BLaER1 treated with 17β-estradiol and CSF1 and Interleukin-3, amounts not matched to agents 10 nM and 100 nM (cell line): ENCODE results near the gene DEFB131B.
A peak's percentile ranks its signal among the peaks of the same experiment; 100 is the strongest.
"Not testable (repeated sequence)": the region's sequence is repeated elsewhere in the genome, so short reads cannot be mapped to it uniquely, and the experiment has no call there.

Source experiments
- H3K27ac ChIP-seq, 11 experiments: shearing (Covaris generic); formaldehyde crosslinking; 2 replicates each; pipeline ENCODE4 v1.8.1; 2022
- H3K27me3 ChIP-seq, 11 experiments: shearing (Covaris generic); formaldehyde crosslinking; 2 replicates each; pipeline ENCODE4 v1.8.1; 2022
- H3K36me3 ChIP-seq, 11 experiments: shearing (Covaris generic); formaldehyde crosslinking; 2 replicates each; pipeline ENCODE4 v1.8.1; 2022
- H3K4me1 ChIP-seq, 10 experiments: shearing (Covaris generic); formaldehyde crosslinking; 2 replicates each; pipeline ENCODE4 v1.8.1; 2022
- H3K4me2 ChIP-seq, 11 experiments: shearing (Covaris generic); formaldehyde crosslinking; 2 replicates each; pipeline ENCODE4 v1.8.1; 2022
- H3K4me3 ChIP-seq, 10 experiments: shearing (Covaris generic); formaldehyde crosslinking; 2 replicates each; pipeline ENCODE4 v1.8.1; 2022
- H3K9ac ChIP-seq, 11 experiments: shearing (Covaris generic); formaldehyde crosslinking; 2 replicates each; pipeline ENCODE4 v1.8.1; 2022
- H3K9me3 ChIP-seq, 11 experiments: shearing (Covaris generic); formaldehyde crosslinking; replicated peaks in 1 of 11; 2 replicates each; pipeline ENCODE4 v1.8.1; 2022
- H4K20me1 ChIP-seq, 11 experiments: shearing (Covaris generic); formaldehyde crosslinking; 2 replicates each; pipeline ENCODE4 v1.8.1; 2022
- Cebpa-rat ChIP-seq, 11 experiments: shearing (Covaris generic); IDR thresholded peaks; 2 replicates each; pipeline ENCODE4 v1.8.1; 2022

DEFB131B gene

GRCh38 chr11:71870661-71871060 is 7.6 kb upstream of the DEFB131B start:
- not testable (repeated sequence) for H3K36me3 ChIP-seq, H4K20me1 ChIP-seq, H3K4me1 ChIP-seq, H3K4me3 ChIP-seq, H3K9me3 ChIP-seq, H3K27ac ChIP-seq, H3K27me3 ChIP-seq, H3K9ac ChIP-seq
- peak overlapping the region in 2 of 11 experiments; percentile 26 to 30; a peak in 1 of 22 replicates for H3K4me2 ChIP-seq

GRCh38 chr11:71876262-71876661 is 2.0 kb upstream of the DEFB131B start:
- H3K27me3 ChIP-seq, H3K4me3 ChIP-seq, H4K20me1 ChIP-seq, H3K9me3 ChIP-seq, H3K9ac ChIP-seq, H3K4me1 ChIP-seq, H3K27ac ChIP-seq, H3K4me2 ChIP-seq: not testable (repeated sequence)
- H3K36me3 ChIP-seq: peaks cover 0 to 10% (median 0%) of the 10 kb centered on the region in 11 experiments; a peak in 2 of 22 replicates

GRCh38 chr11:71885806-71886205 is 7.6 kb downstream of the DEFB131B start:
- H3K27me3 ChIP-seq: not testable (repeated sequence)

GRCh38 chr11:71888335-71889010 is 10.2 kb downstream of the DEFB131B start:
- not testable (repeated sequence) for H3K36me3 ChIP-seq, H3K9ac ChIP-seq, H3K27ac ChIP-seq, H3K4me1 ChIP-seq, H3K4me3 ChIP-seq, H3K27me3 ChIP-seq, H4K20me1 ChIP-seq, H3K4me2 ChIP-seq
- H3K9me3 ChIP-seq: peaks cover 10 to 22% (median 20%) of the 10 kb centered on the region in 11 experiments; a peak in 17 of 22 replicates

More at GRCh38 chr11:71885806-71886205, 7.6 kb downstream of the DEFB131B start:
- H3K4me3 ChIP-seq, H3K9me3 ChIP-seq, H3K4me2 ChIP-seq, H3K27ac ChIP-seq, H3K4me1 ChIP-seq, H4K20me1 ChIP-seq, H3K36me3 ChIP-seq, H3K9ac ChIP-seq: not testable (repeated sequence)

GRCh38 chr11:71889181-71889872 is 11.1 kb downstream of the DEFB131B start:
- H3K4me2 ChIP-seq, H4K20me1 ChIP-seq, H3K36me3 ChIP-seq, H3K27ac ChIP-seq, H3K4me1 ChIP-seq, H3K9ac ChIP-seq, H3K27me3 ChIP-seq, H3K4me3 ChIP-seq: not testable (repeated sequence)
- peaks cover 10 to 22% (median 20%) of the 10 kb centered on the region in 11 experiments; a peak in 17 of 22 replicates for H3K9me3 ChIP-seq

- no peaks in the 10 kb centered on the region for H3K4me1 ChIP-seq
- no peak overlapping the region for H3K4me2 ChIP-seq
- peaks cover 0 to 13% (median 0%) of the 10 kb centered on the region in 11 experiments; a peak in 4 of 22 replicates for H3K36me3 ChIP-seq
- H4K20me1 ChIP-seq: no peaks in the 10 kb centered on the region
- H3K9ac ChIP-seq: no peak overlapping the region
- no peak for TF ChIP-seq Cebpa-rat (IDR thresholded peaks at IDR 0.05)
- no peaks in the 10 kb centered on the region for H3K27me3 ChIP-seq
- no peak overlapping the region for H3K4me3 ChIP-seq
- H3K27ac ChIP-seq: no peak overlapping the region
- peaks cover 7 to 21% (median 14%) of the 10 kb centered on the region in 11 experiments; a peak in 17 of 22 replicates for H3K9me3 ChIP-seq
Observed at GRCh38 chr11:71895961-71896360, 17.7 kb downstream of the DEFB131B start.

GRCh38 chr11:71901137-71901536 is 22.9 kb downstream of the DEFB131B start:
- not testable (repeated sequence) for H3K27ac ChIP-seq, H4K20me1 ChIP-seq, H3K4me3 ChIP-seq, H3K9me3 ChIP-seq, H3K4me2 ChIP-seq, H3K9ac ChIP-seq, H3K4me1 ChIP-seq, H3K27me3 ChIP-seq
- peaks cover 0 to 21% (median 8%) of the 10 kb centered on the region in 11 experiments; a peak in 8 of 22 replicates for H3K36me3 ChIP-seq

GRCh38 chr11:71908218-71908617 is 30.0 kb downstream of the DEFB131B start:
- Histone ChIP-seq H4K20me1 (no peaks in the 10 kb centered on the region), H3K4me3 (no peak overlapping the region), H3K9me3 (peaks cover 0 to 9% (median 0%) of the 10 kb centered on the region in 11 experiments; a peak in 4 of 22 replicates), H3K9ac (no peak overlapping the region), H3K4me1 (peaks cover 0 to 6% (median 2%) of the 10 kb centered on the region in 10 experiments; a peak in 11 of 20 replicates), H3K27me3 (no peaks in the 10 kb centered on the region), H3K4me2 (no peak overlapping the region), H3K27ac (no peak overlapping the region), H3K36me3 (peaks cover 5 to 54% (median 30%) of the 10 kb centered on the region in 11 experiments; a peak in 18 of 22 replicates)
- no peak for TF ChIP-seq Cebpa-rat (IDR thresholded peaks at IDR 0.05)

GRCh38 chr11:71910775-71911174 is 32.5 kb downstream of the DEFB131B start:
- not testable (repeated sequence) for H3K27ac ChIP-seq, H3K9me3 ChIP-seq, H3K4me2 ChIP-seq, H3K4me3 ChIP-seq, H3K27me3 ChIP-seq, H4K20me1 ChIP-seq, H3K9ac ChIP-seq
- Histone ChIP-seq H3K36me3 (peaks cover 22 to 54% (median 39%) of the 10 kb centered on the region in 11 experiments), H3K4me1 (peaks cover 0 to 25% (median 16%) of the 10 kb centered on the region in 10 experiments; a peak in 13 of 20 replicates)

- Histone ChIP-seq H3K36me3 (peaks cover 29 to 61% (median 46%) of the 10 kb centered on the region in 11 experiments), H3K4me1 (peaks cover 0 to 25% (median 16%) of the 10 kb centered on the region in 10 experiments; a peak in 13 of 20 replicates)
- H3K9me3 ChIP-seq, H3K9ac ChIP-seq, H3K27me3 ChIP-seq, H4K20me1 ChIP-seq, H3K4me2 ChIP-seq, H3K27ac ChIP-seq, H3K4me3 ChIP-seq: not testable (repeated sequence)
Observed at GRCh38 chr11:71911321-71911985, 33.2 kb downstream of the DEFB131B start.

- H3K27me3 ChIP-seq, H3K27ac ChIP-seq, H3K9ac ChIP-seq, H4K20me1 ChIP-seq, H3K4me3 ChIP-seq, H3K4me2 ChIP-seq, H3K9me3 ChIP-seq: not testable (repeated sequence)
- Histone ChIP-seq H3K36me3 (peaks cover 34 to 66% (median 47%) of the 10 kb centered on the region in 11 experiments), H3K4me1 (peaks cover 0 to 25% (median 16%) of the 10 kb centered on the region in 10 experiments; a peak in 13 of 20 replicates)
Observed at GRCh38 chr11:71911986-71912340, 33.7 kb downstream of the DEFB131B start.
